ENCODE measurements around the gene PFKFB2.

- TF ChIP-seq POLR2A (IDR thresholded peaks at IDR 0.05; ENCODE audit: low read length) (no peak), GATA1 (IDR thresholded peaks at IDR 0.05; ENCODE audit: low read depth, low read length) (no peak)
Observed at GRCh38 chr1:207047505-207047904, 5.6 kb upstream of the PFKFB2 start.

Measured in erythroblast (primary cell).